ENCODE results near the gene SNX19.

The SNX19 gene

GRCh38 chr11:130892861-130893260 is 23.4 kb downstream of the SNX19 start:
- no peak overlapping the region for H3K14ac ChIP-seq (ENCODE audit: low read length in 2 of 2)
- no peak overlapping the region for H2BK5ac ChIP-seq (ENCODE audit: low read depth, low read length, poor library complexity, severe bottlenecking)
- no peak overlapping the region for H2BK120ac ChIP-seq (ENCODE audit: low read depth, low read length)
- no peak overlapping the region for H3K18ac ChIP-seq (ENCODE audit: low read depth in 1 of 2, low read length in 2 of 2)
- peaks cover 2% of the 10 kb centered on the region for H3K4me1 ChIP-seq (ENCODE audit: control insufficient read depth, insufficient read depth, low read depth, low read length)
- no peak overlapping the region for H3K23ac ChIP-seq (ENCODE audit: low read length in 2 of 2)
- H3K79me1 ChIP-seq (replicated peaks; ENCODE audit: low read length, poor library complexity, severe bottlenecking): peaks cover 11% of the 10 kb centered on the region
- H4K8ac ChIP-seq (ENCODE audit: low read length): no peak overlapping the region
- H3K9me3 ChIP-seq (ENCODE audit: control insufficient read depth, low read length): no peaks in the 10 kb centered on the region
- no peaks in the 10 kb centered on the region for H3K27me3 ChIP-seq (ENCODE audit: control insufficient read depth in 1 of 2, insufficient read depth in 1 of 2, low read length in 2 of 2)
- H3K27ac ChIP-seq (ENCODE audit: low read length, poor library complexity, severe bottlenecking): no peak overlapping the region
- H2AFZ ChIP-seq (ENCODE audit: low read depth, low read length): no peak overlapping the region
- no peak overlapping the region for H3K4me2 ChIP-seq (ENCODE audit: low read length, poor library complexity, severe bottlenecking)
- no peak overlapping the region for H2BK12ac ChIP-seq (ENCODE audit: low read length in 2 of 2)
- no peak overlapping the region for H2AK5ac ChIP-seq (ENCODE audit: low read length, severe bottlenecking)
- WGBS: 63% methylated on average over 4 of the region's 4 CpGs
- H2BK15ac ChIP-seq (ENCODE audit: low read depth, poor library complexity, severe bottlenecking): no peak overlapping the region
- H3K4me3 ChIP-seq (ENCODE audit: insufficient read depth in 1 of 2, low read depth in 1 of 2, low read length in 2 of 2): no peak overlapping the region
- H4K91ac ChIP-seq (ENCODE audit: low read length): no peak overlapping the region
- H3K36me3 ChIP-seq (ENCODE audit: control insufficient read depth in 1 of 2, insufficient read depth in 2 of 2, low read depth in 1 of 2, low read length in 2 of 2): peaks cover 26 to 77% of the 10 kb centered on the region in 2 experiments
- no peak for DNase-seq
- H3K9ac ChIP-seq (ENCODE audit: low read length): no peak overlapping the region
- no peak overlapping the region for H3K4ac ChIP-seq (ENCODE audit: low read depth in 1 of 2, low read length in 2 of 2)

DNA sequence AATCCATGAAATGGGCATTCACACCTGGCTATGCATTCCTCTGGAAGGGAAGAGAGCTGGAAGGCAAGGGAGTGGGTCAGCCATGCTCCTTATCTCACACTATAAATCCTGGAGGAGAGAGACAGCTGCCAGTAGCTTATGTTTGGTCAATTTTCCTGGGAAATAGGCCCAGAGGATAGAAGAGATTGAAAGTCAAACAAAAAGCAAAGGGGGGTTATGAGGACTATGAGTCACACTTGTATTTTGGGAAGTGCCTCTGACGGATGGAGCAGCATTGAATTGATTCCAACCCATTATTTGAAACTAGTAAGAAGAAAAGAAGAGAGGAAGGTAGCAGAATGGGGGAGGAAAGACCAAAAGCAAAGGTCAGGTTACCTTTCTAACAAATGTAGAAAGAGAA is 25.0 kb downstream of the SNX19 start:
- Histone ChIP-seq H2BK5ac (ENCODE audit: low read depth, low read length, poor library complexity, severe bottlenecking) (no peak overlapping the region), H3K27me3 (ENCODE audit: control insufficient read depth in 1 of 2, insufficient read depth in 1 of 2, low read length in 2 of 2) (no peaks in the 10 kb centered on the region), H3K27ac (ENCODE audit: low read length, poor library complexity, severe bottlenecking) (no peak overlapping the region), H2BK12ac (ENCODE audit: low read length in 2 of 2) (no peak overlapping the region), H3K4me1 (ENCODE audit: control insufficient read depth, insufficient read depth, low read depth, low read length) (no peaks in the 10 kb centered on the region), H4K8ac (ENCODE audit: low read length) (no peak overlapping the region), H2AFZ (ENCODE audit: low read depth, low read length) (no peak overlapping the region), H2AK5ac (ENCODE audit: low read length, severe bottlenecking) (no peak overlapping the region), H3K23ac (ENCODE audit: low read length in 2 of 2) (no peak overlapping the region), H4K91ac (ENCODE audit: low read length) (no peak overlapping the region), H3K4me2 (ENCODE audit: low read length, poor library complexity, severe bottlenecking) (no peak overlapping the region), H3K9me3 (ENCODE audit: control insufficient read depth, low read length) (no peaks in the 10 kb centered on the region), H3K18ac (ENCODE audit: low read depth in 1 of 2, low read length in 2 of 2) (no peak overlapping the region), H2BK120ac (ENCODE audit: low read depth, low read length) (no peak overlapping the region), H3K79me1 (replicated peaks; ENCODE audit: low read length, poor library complexity, severe bottlenecking) (peaks cover 11% of the 10 kb centered on the region), H3K14ac (ENCODE audit: low read length in 2 of 2) (no peak overlapping the region), H3K4ac (ENCODE audit: low read depth in 1 of 2, low read length in 2 of 2) (no peak overlapping the region), H3K36me3 (ENCODE audit: control insufficient read depth in 1 of 2, insufficient read depth in 2 of 2, low read depth in 1 of 2, low read length in 2 of 2) (peaks cover 13 to 85% of the 10 kb centered on the region in 2 experiments), H3K9ac (ENCODE audit: low read length) (peak overlapping the region; percentile 16), H3K4me3 (ENCODE audit: insufficient read depth in 1 of 2, low read depth in 1 of 2, low read length in 2 of 2) (no peak overlapping the region), H2BK15ac (ENCODE audit: low read depth, poor library complexity, severe bottlenecking) (no peak overlapping the region)
- WGBS: 71% methylated on average over 1 of the region's 1 CpG
- no peak for DNase-seq

GRCh38 chr11:130890039-130890745 is 26.1 kb downstream of the SNX19 start:
- Histone ChIP-seq H3K36me3 (ENCODE audit: control insufficient read depth in 1 of 2, insufficient read depth in 2 of 2, low read depth in 1 of 2, low read length in 2 of 2) (peaks cover 8 to 85% of the 10 kb centered on the region in 2 experiments), H3K4me2 (ENCODE audit: low read length, poor library complexity, severe bottlenecking) (no peak overlapping the region), H2AK5ac (ENCODE audit: low read length, severe bottlenecking) (no peak overlapping the region), H3K4me3 (ENCODE audit: insufficient read depth in 1 of 2, low read depth in 1 of 2, low read length in 2 of 2) (no peak overlapping the region), H2BK15ac (ENCODE audit: low read depth, poor library complexity, severe bottlenecking) (no peak overlapping the region), H2AFZ (ENCODE audit: low read depth, low read length) (no peak overlapping the region), H2BK120ac (ENCODE audit: low read depth, low read length) (no peak overlapping the region), H3K9ac (ENCODE audit: low read length) (no peak overlapping the region), H2BK12ac (ENCODE audit: low read length in 2 of 2) (no peak overlapping the region), H3K27ac (ENCODE audit: low read length, poor library complexity, severe bottlenecking) (no peak overlapping the region), H3K9me3 (ENCODE audit: control insufficient read depth, low read length) (no peaks in the 10 kb centered on the region), H3K14ac (ENCODE audit: low read length in 2 of 2) (no peak overlapping the region), H4K91ac (ENCODE audit: low read length) (no peak overlapping the region), H3K23ac (ENCODE audit: low read length in 2 of 2) (no peak overlapping the region), H3K18ac (ENCODE audit: low read depth in 1 of 2, low read length in 2 of 2) (no peak overlapping the region), H2BK5ac (ENCODE audit: low read depth, low read length, poor library complexity, severe bottlenecking) (no peak overlapping the region), H3K4ac (ENCODE audit: low read depth in 1 of 2, low read length in 2 of 2) (no peak overlapping the region), H3K27me3 (ENCODE audit: control insufficient read depth in 1 of 2, insufficient read depth in 1 of 2, low read length in 2 of 2) (no peaks in the 10 kb centered on the region), H3K4me1 (ENCODE audit: control insufficient read depth, insufficient read depth, low read depth, low read length) (no peaks in the 10 kb centered on the region), H3K79me1 (replicated peaks; ENCODE audit: low read length, poor library complexity, severe bottlenecking) (peaks cover 14% of the 10 kb centered on the region), H4K8ac (ENCODE audit: low read length) (no peak overlapping the region)
- WGBS: 97% methylated on average over 2 of the region's 2 CpGs
- no peak for DNase-seq

DNA sequence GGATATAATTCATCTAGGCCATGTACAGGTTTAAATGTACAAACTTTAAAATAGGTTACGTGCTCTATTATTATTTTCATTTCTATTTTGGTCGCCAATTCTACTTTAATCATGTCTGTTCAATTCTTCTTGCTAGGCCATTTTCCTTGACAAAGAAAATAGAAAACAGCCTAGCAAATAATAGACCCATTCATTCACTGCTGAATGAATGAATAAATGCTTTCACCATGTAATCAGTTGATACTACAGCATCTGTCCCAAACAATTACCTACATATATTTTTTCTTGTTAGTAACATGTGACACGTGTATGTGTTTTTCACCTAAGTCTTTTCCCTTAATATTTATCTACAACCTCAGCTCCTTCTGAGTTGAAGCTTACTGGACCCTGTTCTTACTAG is 27.5 kb downstream of the SNX19 start:
- H3K9ac ChIP-seq (ENCODE audit: low read length): no peak overlapping the region
- no peak overlapping the region for H3K4ac ChIP-seq (ENCODE audit: low read depth in 1 of 2, low read length in 2 of 2)
- no peak overlapping the region for H2BK12ac ChIP-seq (ENCODE audit: low read length in 2 of 2)
- no peak overlapping the region for H3K4me3 ChIP-seq (ENCODE audit: insufficient read depth in 1 of 2, low read depth in 1 of 2, low read length in 2 of 2)
- H3K4me2 ChIP-seq (ENCODE audit: low read length, poor library complexity, severe bottlenecking): no peak overlapping the region
- H3K14ac ChIP-seq (ENCODE audit: low read length in 2 of 2): no peak overlapping the region
- no peak overlapping the region for H3K23ac ChIP-seq (ENCODE audit: low read length in 2 of 2)
- no peak overlapping the region for H2AK5ac ChIP-seq (ENCODE audit: low read length, severe bottlenecking)
- peaks cover 5 to 83% of the 10 kb centered on the region in 2 experiments for H3K36me3 ChIP-seq (ENCODE audit: control insufficient read depth in 1 of 2, insufficient read depth in 2 of 2, low read depth in 1 of 2, low read length in 2 of 2)
- no peak overlapping the region for H3K27ac ChIP-seq (ENCODE audit: low read length, poor library complexity, severe bottlenecking)
- H2BK120ac ChIP-seq (ENCODE audit: low read depth, low read length): no peak overlapping the region
- H3K18ac ChIP-seq (ENCODE audit: low read depth in 1 of 2, low read length in 2 of 2): no peak overlapping the region
- peaks cover 14% of the 10 kb centered on the region for H3K79me1 ChIP-seq (replicated peaks; ENCODE audit: low read length, poor library complexity, severe bottlenecking)
- no peaks in the 10 kb centered on the region for H3K27me3 ChIP-seq (ENCODE audit: control insufficient read depth in 1 of 2, insufficient read depth in 1 of 2, low read length in 2 of 2)
- 100% methylated on average over 3 of the region's 3 CpGs for WGBS
- no peak for DNase-seq
- no peaks in the 10 kb centered on the region for H3K4me1 ChIP-seq (ENCODE audit: control insufficient read depth, insufficient read depth, low read depth, low read length)
- no peak overlapping the region for H2BK5ac ChIP-seq (ENCODE audit: low read depth, low read length, poor library complexity, severe bottlenecking)
- H4K91ac ChIP-seq (ENCODE audit: low read length): no peak overlapping the region
- no peak overlapping the region for H2BK15ac ChIP-seq (ENCODE audit: low read depth, poor library complexity, severe bottlenecking)
- no peaks in the 10 kb centered on the region for H3K9me3 ChIP-seq (ENCODE audit: control insufficient read depth, low read length)
- no peak overlapping the region for H2AFZ ChIP-seq (ENCODE audit: low read depth, low read length)
- no peak overlapping the region for H4K8ac ChIP-seq (ENCODE audit: low read length)
